NCI-H2196 treated with DMSO at 0.1 percent for 48 hours (cell line): ENCODE results near the gene CDC37.
"Not testable (repeated sequence)": the region's sequence is repeated elsewhere in the genome, so short reads cannot be mapped to it uniquely, and the experiment has no call there.

Experiments used
- DNase-seq: peaks from one replicate; lab custom pipeline; 2025; ENCODE audit not compliant: unreplicated experiment; lab: John Stamatoyannopoulos, UW

CDC37 gene

GRCh38 chr19:10395917-10396316, 7.4 kb downstream of the CDC37 start:
- DNase-seq = no peak

- no peak for DNase-seq
Observed at GRCh38 chr19:10395436-10395835, 7.9 kb downstream of the CDC37 start.

- DNase-seq = no peak
Observed at GRCh38 chr19:10395003-10395402, 8.3 kb downstream of the CDC37 start.

GRCh38 chr19:10393137-10393536, 10.2 kb downstream of the CDC37 start:
- no peak for DNase-seq

- no peak for DNase-seq
Observed at GRCh38 chr19:10392120-10392519, 11.2 kb downstream of the CDC37 start.

GRCh38 chr19:10390652-10391286, 12.6 kb downstream of the CDC37 start:
- DNase-seq = peak; percentile 48

GRCh38 chr19:10389863-10390262, 13.5 kb downstream of the CDC37 start:
- DNase-seq = no peak

- peak; percentile 53 for DNase-seq
Observed at GRCh38 chr19:10388957-10389356, 14.4 kb downstream of the CDC37 start.

- no peak for DNase-seq
Observed at GRCh38 chr19:10384580-10384979, 18.8 kb downstream of the CDC37 start.

GRCh38 chr19:10383223-10383499, 20.2 kb downstream of the CDC37 start:
- DNase-seq = not testable (repeated sequence)

- DNase-seq = peak; percentile 94
Observed at GRCh38 chr19:10380313-10381102, 22.8 kb downstream of the CDC37 start, which contains the start of gene TYK2. TSS of gene TYK2 (minus strand) at chr19:10380572. CDS start at chr19:10378406, 2,166 bp downstream.

- no peak for DNase-seq
Observed at GRCh38 chr19:10379880-10380312, 23.4 kb downstream of the CDC37 start.

GRCh38 chr19:10378124-10378523, 25.2 kb downstream of the CDC37 start:
- no peak for DNase-seq

- DNase-seq = not testable (repeated sequence)
Observed at GRCh38 chr19:10377140-10377640, 26.2 kb downstream of the CDC37 start.

GRCh38 chr19:10374931-10375330, 28.4 kb downstream of the CDC37 start:
- DNase-seq = no peak

- DNase-seq = no peak
Observed at GRCh38 chr19:10372690-10373089, 30.7 kb downstream of the CDC37 start.

GRCh38 chr19:10368101-10368803, 35.1 kb downstream of the CDC37 start:
- no peak for DNase-seq

- DNase-seq = not testable (repeated sequence)
Observed at GRCh38 chr19:10366950-10367512, 36.3 kb downstream of the CDC37 start.

- DNase-seq = no peak
Observed at GRCh38 chr19:10365518-10365917, 37.8 kb downstream of the CDC37 start.

GRCh38 chr19:10364644-10365043, 38.7 kb downstream of the CDC37 start:
- no peak for DNase-seq

GRCh38 chr19:10363789-10364281, 39.5 kb downstream of the CDC37 start:
- no peak for DNase-seq
